ENCODE results near the gene EFCAB6. TPM values are rescaled to one million over a fixed set of nuclear protein-coding genes. Genes with fewer than 3 reads are reported as not detected.

EFCAB6 gene
- total RNA-seq, 2 donors from 2014 or later, result 2.2 to 2.5 TPM

- Histone ChIP-seq H3K9me3 (no peaks in the 10 kb centered on the region), H3K4me1 (ENCODE audit: control insufficient read depth in 1 of 2, low read depth in 2 of 2) (no peaks in the 10 kb centered on the region), H3K36me3 (no peaks in the 10 kb centered on the region), H3K27ac (no peak overlapping the region), H3K27me3 (replicated peaks; ENCODE audit: insufficient read depth) (no peaks in the 10 kb centered on the region), H3K4me3 (no peak overlapping the region)
- no peak for ATAC-seq (ENCODE audit: insufficient number of reproducible peaks, low FRiP score, low read depth)
- TF ChIP-seq CTCF (IDR thresholded peaks at IDR 0.05), result no peak
- no peak for DNase-seq (ENCODE audit: low spot score)
These were observed 31.9 kb upstream of the EFCAB6 start for GRCh38 chr22:43843783-43844530.

GRCh38 chr22:43841742-43842141 is 29.6 kb upstream of the EFCAB6 start:
- Histone ChIP-seq H3K36me3 (no peaks in the 10 kb centered on the region), H3K27ac (no peak overlapping the region), H3K4me1 (ENCODE audit: control insufficient read depth in 1 of 2, low read depth in 2 of 2) (no peaks in the 10 kb centered on the region), H3K9me3 (no peaks in the 10 kb centered on the region), H3K4me3 (no peak overlapping the region), H3K27me3 (replicated peaks; ENCODE audit: insufficient read depth) (no peaks in the 10 kb centered on the region)
- DNase-seq (ENCODE audit: low spot score) (no peak), ATAC-seq (ENCODE audit: insufficient number of reproducible peaks, low FRiP score, low read depth) (no peak)
- TF ChIP-seq CTCF (IDR thresholded peaks at IDR 0.05), result no peak

- Histone ChIP-seq H3K4me3 (no peak overlapping the region), H3K36me3 (no peaks in the 10 kb centered on the region), H3K27ac (no peak overlapping the region), H3K27me3 (replicated peaks; ENCODE audit: insufficient read depth) (no peaks in the 10 kb centered on the region), H3K4me1 (ENCODE audit: control insufficient read depth in 1 of 2, low read depth in 2 of 2) (no peaks in the 10 kb centered on the region), H3K9me3 (no peaks in the 10 kb centered on the region)
- no peak for ATAC-seq (ENCODE audit: insufficient number of reproducible peaks, low FRiP score, low read depth)
- no peak for TF ChIP-seq CTCF (IDR thresholded peaks at IDR 0.05)
- DNase-seq (ENCODE audit: low spot score), result no peak
These were observed 28.7 kb upstream of the EFCAB6 start for GRCh38 chr22:43840851-43841250.

GRCh38 chr22:43840431-43840830 is 28.3 kb upstream of the EFCAB6 start:
- DNase-seq (ENCODE audit: low spot score) (no peak), ATAC-seq (ENCODE audit: insufficient number of reproducible peaks, low FRiP score, low read depth) (no peak)
- H3K27ac ChIP-seq, result no peak overlapping the region
- TF ChIP-seq CTCF (IDR thresholded peaks at IDR 0.05), result no peak
- no peaks in the 10 kb centered on the region for H3K4me1 ChIP-seq (ENCODE audit: control insufficient read depth in 1 of 2, low read depth in 2 of 2)
- H3K36me3 ChIP-seq, result no peaks in the 10 kb centered on the region
- H3K27me3 ChIP-seq (replicated peaks; ENCODE audit: insufficient read depth), result no peaks in the 10 kb centered on the region
- H3K9me3 ChIP-seq, result no peaks in the 10 kb centered on the region
- H3K4me3 ChIP-seq, result no peak overlapping the region

- DNase-seq (ENCODE audit: low spot score), result no peak
- no peaks in the 10 kb centered on the region for H3K27me3 ChIP-seq (replicated peaks; ENCODE audit: insufficient read depth)
- no peaks in the 10 kb centered on the region for H3K4me1 ChIP-seq (ENCODE audit: control insufficient read depth in 1 of 2, low read depth in 2 of 2)
- no peak overlapping the region for H3K4me3 ChIP-seq
- no peaks in the 10 kb centered on the region for H3K36me3 ChIP-seq
- no peak for TF ChIP-seq CTCF (IDR thresholded peaks at IDR 0.05)
- H3K27ac ChIP-seq, result no peak overlapping the region
- no peak for ATAC-seq (ENCODE audit: insufficient number of reproducible peaks, low FRiP score, low read depth)
- no peaks in the 10 kb centered on the region for H3K9me3 ChIP-seq
These were observed 27.7 kb upstream of the EFCAB6 start for GRCh38 chr22:43839781-43840180.
